ENCODE data around the gene ARL10.
A peak's percentile ranks its signal among the peaks of the same experiment; 100 is the strongest.
"Not testable (repeated sequence)": the region's sequence is repeated elsewhere in the genome, so short reads cannot be mapped to it uniquely, and the experiment has no call there.

ARL10 gene

GRCh38 chr5:176388444-176389134, 23.3 kb downstream of the ARL10 start, which contains the start of the genes HIGD2A and NOP16:
TSS of gene HIGD2A (plus strand) at chr5:176388751. CDS start at chr5:176388820, 69 bp downstream.
TSS of gene NOP16 (minus strand) at chr5:176388598. CDS start at chr5:176388539, 59 bp downstream.
- peak; percentile 99 for DNase-seq (ENCODE audit: low spot score)

GRCh38 chr5:176389135-176390123, 24.1 kb downstream of the ARL10 start:
- no peak for DNase-seq (ENCODE audit: low spot score)

- DNase-seq (ENCODE audit: low spot score): no peak
Measured at GRCh38 chr5:176391479-176391878, 26.2 kb downstream of the ARL10 start.

- no peak for DNase-seq (ENCODE audit: low spot score)
Measured at GRCh38 chr5:176391999-176392398, 26.7 kb downstream of the ARL10 start.

GRCh38 chr5:176392526-176392925, 27.2 kb downstream of the ARL10 start:
- DNase-seq (ENCODE audit: low spot score): no peak

GRCh38 chr5:176394096-176394495, 28.8 kb downstream of the ARL10 start:
- DNase-seq (ENCODE audit: low spot score): no peak

- no peak for DNase-seq (ENCODE audit: low spot score)
Measured at GRCh38 chr5:176394881-176395675, 29.8 kb downstream of the ARL10 start.

GRCh38 chr5:176396330-176396729, 31.0 kb downstream of the ARL10 start:
- no peak for DNase-seq (ENCODE audit: low spot score)

GRCh38 chr5:176397736-176398420, 32.6 kb downstream of the ARL10 start:
- DNase-seq (ENCODE audit: low spot score): no peak

GRCh38 chr5:176400382-176401156, 35.3 kb downstream of the ARL10 start:
- DNase-seq (ENCODE audit: low spot score): no peak

- no peak for DNase-seq (ENCODE audit: low spot score)
Measured at GRCh38 chr5:176401281-176402205, 36.3 kb downstream of the ARL10 start.

- no peak for DNase-seq (ENCODE audit: low spot score)
Measured at GRCh38 chr5:176405656-176406435, 40.6 kb downstream of the ARL10 start.

- no peak for DNase-seq (ENCODE audit: low spot score)
Measured at GRCh38 chr5:176406436-176407052, 41.3 kb downstream of the ARL10 start.

- DNase-seq (ENCODE audit: low spot score): no peak
Measured at GRCh38 chr5:176407456-176408251, 42.4 kb downstream of the ARL10 start.

- not testable (repeated sequence) for DNase-seq (ENCODE audit: low spot score)
Measured at GRCh38 chr5:176408252-176408573, 42.9 kb downstream of the ARL10 start.

- DNase-seq (ENCODE audit: low spot score): no peak
Measured at GRCh38 chr5:176408590-176408989, 43.3 kb downstream of the ARL10 start.

GRCh38 chr5:176409765-176410164, 44.5 kb downstream of the ARL10 start:
- no peak for DNase-seq (ENCODE audit: low spot score)

Data from putamen (tissue), 1 donor.